LoVo (cell line): ENCODE data around the gene CHKA.
A peak's percentile ranks its signal among the peaks of the same experiment; 100 is the strongest.

ENCODE experiments used
- DNase-seq: peaks from one replicate; pipeline ENCODE4 v3.0.0-alpha.2; 2016; ENCODE audit warnings: low spot score

The CHKA gene

GRCh38 chr11:68031144-68031464, 90.1 kb downstream of the CHKA start:
- DNase-seq: no peak

- DNase-seq: peak; percentile 98
Measured at GRCh38 chr11:68030318-68031143, 90.7 kb downstream of the CHKA start, which contains the start of gene NDUFS8. TSS of gene NDUFS8 (plus strand) at chr11:68030681. CDS start at chr11:68032152, 1,471 bp downstream.

- no peak for DNase-seq
Measured at GRCh38 chr11:68028802-68029545, 92.2 kb downstream of the CHKA start.

- DNase-seq: no peak
Measured at GRCh38 chr11:68027667-68028066, 93.5 kb downstream of the CHKA start.

- DNase-seq: no peak
Measured at GRCh38 chr11:68026391-68027105, 94.6 kb downstream of the CHKA start.

- no peak for DNase-seq
Measured at GRCh38 chr11:68025047-68025446, 96.1 kb downstream of the CHKA start.

GRCh38 chr11:68024508-68024907, 96.7 kb downstream of the CHKA start:
- DNase-seq: no peak

- no peak for DNase-seq
Measured at GRCh38 chr11:68022531-68022930, 98.7 kb downstream of the CHKA start.

GRCh38 chr11:68021167-68021787, 99.9 kb downstream of the CHKA start:
- no peak for DNase-seq

GRCh38 chr11:68020575-68020974, 100.6 kb downstream of the CHKA start:
- DNase-seq: no peak

- no peak for DNase-seq
Measured at GRCh38 chr11:68019486-68019885, 101.7 kb downstream of the CHKA start.

GRCh38 chr11:68018730-68019190, 102.4 kb downstream of the CHKA start:
- DNase-seq: no peak

GRCh38 chr11:68017980-68018729, 103.0 kb downstream of the CHKA start:
- DNase-seq: no peak

- no peak for DNase-seq
Measured at GRCh38 chr11:68016904-68017817, 104.0 kb downstream of the CHKA start.

GRCh38 chr11:68016161-68016903, 104.9 kb downstream of the CHKA start:
- DNase-seq: no peak

GRCh38 chr11:68015467-68015866, 105.7 kb downstream of the CHKA start:
- no peak for DNase-seq

- DNase-seq: no peak
Measured at GRCh38 chr11:68014947-68015447, 106.2 kb downstream of the CHKA start.

GRCh38 chr11:68014157-68014946, 106.8 kb downstream of the CHKA start:
- peak; percentile 90 for DNase-seq
